SK-N-SH (cell line): ENCODE results near the gene PKP1.

Experiments
- CTCF ChIP-seq: fragments of 200-600 bp; sonication (generic); IDR thresholded peaks from 2 replicates; pipeline ENCODE4 v1.6.1; 2017; ENCODE audit warnings: antibody characterized with exemption, mild to moderate bottlenecking, moderate library complexity
- FOSL2 ChIP-seq: IDR thresholded peaks from 2 replicates; pipeline ENCODE4 v1.4.0; 2012; ENCODE audit warnings: low read depth, mild to moderate bottlenecking, moderate library complexity, borderline replicate concordance
- MAX ChIP-seq: IDR thresholded peaks from 2 replicates; pipeline ENCODE4 v1.4.0; 2012; ENCODE audit warnings: low read depth
- RAD21 ChIP-seq: IDR thresholded peaks from 2 replicates; pipeline ENCODE4 v1.6.1; 2012; ENCODE audit warnings: mild to moderate bottlenecking, low read length
- RFX5 ChIP-seq: IDR thresholded peaks from 2 replicates; pipeline ENCODE4 v1.6.1; 2012; ENCODE audit warnings: mild to moderate bottlenecking, improper control_type of control experiment, low read length
- TCF12 ChIP-seq: IDR thresholded peaks from 2 replicates; pipeline ENCODE4 v1.4.0; 2012

- TF ChIP-seq MAX = no peak
- no peak for TF ChIP-seq CTCF
- no peak for TF ChIP-seq TCF12
- no peak for TF ChIP-seq FOSL2
- TF ChIP-seq RAD21 = no peak
- no peak for TF ChIP-seq RFX5
Observed at GRCh38 chr1:201300641-201301040, 17.3 kb downstream of the PKP1 start.
